PC-3 (cell line): ENCODE results near the gene RMDN2. TPM values are rescaled to one million over a fixed set of nuclear protein-coding genes. Genes with fewer than 3 reads are reported as not detected.

ENCODE experiments used
- ATAC-seq: fragments of 200-7000 bp; cut with Tn5 transposase; 2 replicates; pipeline ENCODE4 v1.9.1; 2020; ENCODE audit warnings: mild to moderate bottlenecking, moderate library complexity
- BruUV-seq: library from RNA; stranded (reverse); fragments of 400-500 nt; replicated peaks from 2 replicates; lab custom pipeline; 2021; lab: Mats Ljungman, UMichigan
- CTCF ChIA-PET: fragments of 300-600 bp; sonication (Branson Sonifier 250); formaldehyde crosslinking; loops from one replicate; lab custom pipeline; 2022; ENCODE audit warnings: antibody characterized with exemption; lab: Charles Lee
- POLR2A ChIA-PET: fragments of 300-600 bp; sonication (Branson Sonifier 250); formaldehyde crosslinking; loops from one replicate; lab custom pipeline; 2022; ENCODE audit warnings: antibody characterized with exemption; ENCODE audit not compliant: unreplicated experiment; lab: Charles Lee
- DNase-seq: peaks from one replicate; pipeline ENCODE4 v3.0.0-alpha.2; 2015
- H2AFZ ChIP-seq: fragments of 300-600 bp; sonication (generic); 2 replicates; pipeline ENCODE4 v1.6.0; 2016; ENCODE audit warnings: antibody characterized with exemption, low read length
- H3F3A ChIP-seq: fragments of 300-600 bp; sonication (generic); one replicate; pipeline ENCODE4 v1.6.0; 2017; ENCODE audit warnings: antibody characterized with exemption, low read length, control low read depth, mild to moderate bottlenecking; ENCODE audit not compliant: unreplicated experiment
- H3K27ac ChIP-seq: fragments of 300-600 bp; sonication (generic); 2 replicates; pipeline ENCODE4 v1.5.1; 2016; ENCODE audit warnings: mild to moderate bottlenecking, low read length
- H3K27me3 ChIP-seq: fragments of 300-600 bp; sonication (generic); 2 replicates; pipeline ENCODE4 v1.6.1; 2016; ENCODE audit warnings: low read length, mixed read lengths
- H3K36me3 ChIP-seq: fragments of 300-600 bp; sonication (generic); 2 replicates; pipeline ENCODE4 v1.6.1; 2016; ENCODE audit warnings: low read depth, mixed run types, low read length, mixed read lengths
- H3K4me1 ChIP-seq: fragments of 300-600 bp; sonication (generic); 2 replicates; pipeline ENCODE4 v1.5.1; 2016; ENCODE audit warnings: low read length; ENCODE audit not compliant: insufficient read depth
- H3K4me2 ChIP-seq: fragments of 300-600 bp; sonication (generic); 2 replicates; pipeline ENCODE4 v1.6.0; 2016; ENCODE audit warnings: low read length
- H3K4me3 ChIP-seq: fragments of 300-600 bp; sonication (generic); 2 replicates; pipeline ENCODE4 v1.5.1; 2016; ENCODE audit warnings: mild to moderate bottlenecking, low read length, mixed read lengths
- H3K79me2 ChIP-seq: fragments of 300-600 bp; sonication (generic); 2 replicates; pipeline ENCODE4 v1.6.1; 2017; ENCODE audit warnings: low read length, mixed read lengths
- H3K9ac ChIP-seq: fragments of 300-600 bp; sonication (generic); 2 replicates; pipeline ENCODE4 v1.6.0; 2016; ENCODE audit warnings: mild to moderate bottlenecking, low read length
- H3K9me2 ChIP-seq: fragments of 300-600 bp; sonication (generic); replicated peaks from 2 replicates; pipeline ENCODE4 v1.6.1; 2016; ENCODE audit warnings: mixed run types, low read length, mixed read lengths
- H3K9me3 ChIP-seq: fragments of 300-600 bp; sonication (generic); 2 replicates; pipeline ENCODE4 v1.6.1; 2016; ENCODE audit warnings: low read length, mixed read lengths
- H4K20me1 ChIP-seq: fragments of 300-600 bp; sonication (generic); 2 replicates; pipeline ENCODE4 v1.6.1; 2016; ENCODE audit warnings: low read length, mixed read lengths
- CTCF ChIP-seq: fragments of 300-600 bp; sonication (generic); conservative IDR thresholded peaks from 2 replicates; pipeline ENCODE4 v1.5.1; 2017; ENCODE audit warnings: antibody characterized with exemption, low read depth, mild to moderate bottlenecking, low read length
- EZH2 ChIP-seq: fragments of 300-600 bp; sonication (generic); IDR thresholded peaks from one replicate; pipeline ENCODE4 v1.6.1; 2017; ENCODE audit warnings: antibody characterized with exemption, mild to moderate bottlenecking, low read length; ENCODE audit not compliant: unreplicated experiment
- EZH2phosphoT487 ChIP-seq: fragments of 300-600 bp; sonication (generic); IDR thresholded peaks from 2 replicates; pipeline ENCODE4 v1.6.1; 2018; ENCODE audit warnings: mild to moderate bottlenecking, antibody characterized with exemption, low read length, borderline replicate concordance
- intact Hi-C: fragments of 100-400 bp; cut with micrococcal nuclease; formaldehyde crosslinking; loops from 2 replicates; pipeline ENCODE4 v1.9.0; 2023
- total RNA-seq: library from RNA; depleted of rRNA; stranded (reverse); fragments of >200 nt; gene quantifications from 2 replicates; pipeline ENCODE4 v1.2.3, GENCODE V29; 2014

RMDN2 gene
- total RNA-seq, 1 experiment from 2014 or later, result 2.6 TPM

DNA sequence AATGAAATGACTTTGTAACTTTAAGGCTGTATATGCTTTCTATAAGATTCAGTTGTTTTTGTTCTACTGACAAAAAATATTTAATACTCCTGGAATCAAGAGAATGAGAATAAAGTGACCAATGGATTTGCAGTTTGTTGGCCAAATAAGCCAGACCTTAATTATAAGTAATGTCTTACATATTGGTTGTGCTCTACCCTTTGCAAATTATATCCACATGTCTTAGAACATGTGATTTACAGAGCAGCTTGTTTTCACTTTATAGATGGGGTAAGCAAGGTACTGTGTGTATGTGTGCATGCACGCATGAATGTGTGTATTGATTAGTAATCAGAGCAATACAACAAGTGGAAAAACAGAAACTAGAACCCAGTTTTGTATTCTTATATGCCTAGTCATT, 59.1 kb downstream of the RMDN2 start:
- DNase-seq (no peak), ATAC-seq (no peak)
- Histone ChIP-seq H4K20me1 (no peaks in the 10 kb centered on the region), H3K27me3 (no peaks in the 10 kb centered on the region), H3K9me2 (no peaks in the 10 kb centered on the region), H3K4me3 (no peak overlapping the region), H3K9ac (no peak overlapping the region), H3K36me3 (no peaks in the 10 kb centered on the region), H3K27ac (no peak overlapping the region), H3F3A (no peaks in the 10 kb centered on the region), H3K4me1 (0 out of 2 replicates have a peak, but pooled peaks cover 6% of the 10 kb centered on the region), H3K4me2 (no peak overlapping the region), H2AFZ (no peak overlapping the region), H3K79me2 (no peaks in the 10 kb centered on the region), H3K9me3 (no peaks in the 10 kb centered on the region)
- ChIA-PET POLR2A (no interaction called here), CTCF (no interaction called here)
- intact Hi-C loops, result loop anchor here (1.0 to 5.0 kb wide), 2 partner anchors 93 to 131 kb away; partner anchors contain the start of gene CYP1B1
- no TSS peak for BruUV-seq
- TF ChIP-seq CTCF (no peak), EZH2 (no peak), EZH2phosphoT487 (no peak)

- no peaks in the 10 kb centered on the region for H3K79me2 ChIP-seq
- TF ChIP-seq CTCF (peak; percentile 60), EZH2phosphoT487 (no peak), EZH2 (no peak)
- no peaks in the 10 kb centered on the region for H3K9me3 ChIP-seq
- H2AFZ ChIP-seq, result no peak overlapping the region
- H3K36me3 ChIP-seq, result no peaks in the 10 kb centered on the region
- no peak overlapping the region for H3K4me2 ChIP-seq
- ChIA-PET CTCF (no interaction called here), POLR2A (no interaction called here)
- intact Hi-C loops, result loop anchor here (1.0 to 5.0 kb wide), 2 partner anchors 93 to 131 kb away; partner anchors contain the start of gene CYP1B1
- no peak for ATAC-seq
- no peaks in the 10 kb centered on the region for H4K20me1 ChIP-seq
- BruUV-seq, result no TSS peak
- no peak overlapping the region for H3K4me3 ChIP-seq
- 0 out of 2 replicates have a peak, but pooled peaks cover 6% of the 10 kb centered on the region for H3K4me1 ChIP-seq
- H3K9ac ChIP-seq, result no peak overlapping the region
- peak; percentile 41 for DNase-seq
- H3K9me2 ChIP-seq, result no peaks in the 10 kb centered on the region
- no peak overlapping the region for H3K27ac ChIP-seq
- H3F3A ChIP-seq, result no peaks in the 10 kb centered on the region
- no peaks in the 10 kb centered on the region for H3K27me3 ChIP-seq
These were observed 59.5 kb downstream of the RMDN2 start for GRCh38 chr2:37984589-37984988.

GRCh38 chr2:37985333-37985732, 60.2 kb downstream of the RMDN2 start:
- no peak overlapping the region for H2AFZ ChIP-seq
- peak; percentile 52 for DNase-seq
- no peak overlapping the region for H3K9ac ChIP-seq
- H3K36me3 ChIP-seq, result no peaks in the 10 kb centered on the region
- H3K4me3 ChIP-seq, result no peak overlapping the region
- no peaks in the 10 kb centered on the region for H3K9me2 ChIP-seq
- intact Hi-C loops, result no loop called here
- POLR2A ChIA-PET, result no interaction called here
- no peaks in the 10 kb centered on the region for H3F3A ChIP-seq
- H3K27me3 ChIP-seq, result no peaks in the 10 kb centered on the region
- no peaks in the 10 kb centered on the region for H3K79me2 ChIP-seq
- TF ChIP-seq CTCF, result no peak
- no peak for TF ChIP-seq EZH2
- TF ChIP-seq EZH2phosphoT487, result no peak
- no TSS peak for BruUV-seq
- no peak overlapping the region for H3K4me2 ChIP-seq
- no peak overlapping the region for H3K27ac ChIP-seq
- H4K20me1 ChIP-seq, result no peaks in the 10 kb centered on the region
- ATAC-seq, result no peak
- 0 out of 2 replicates have a peak, but pooled peaks cover 6% of the 10 kb centered on the region for H3K4me1 ChIP-seq
- CTCF ChIA-PET, result interaction anchor here (0.7 kb wide), 1 partner anchor 91 kb away, joined by 3 read pairs; no protein-coding TSS in a partner anchor
- no peaks in the 10 kb centered on the region for H3K9me3 ChIP-seq
